Activated CD8-positive, alpha-beta memory T cell treated with anti-CD3 and anti-CD28 coated beads, Interleukin-2, amount 50 U/mL, for 1 hour (primary cell): ENCODE measurements around the gene SPINT4.

Experiments
- DNase-seq: peaks from one replicate; pipeline ENCODE4 v3.0.0-alpha.2; 2020; ENCODE audit errors: extremely low read depth

The SPINT4 gene

GRCh38 chr20:45765307-45765875 lies 43.2 kb downstream of the SPINT4 start:
- DNase-seq: no peak

DNA sequence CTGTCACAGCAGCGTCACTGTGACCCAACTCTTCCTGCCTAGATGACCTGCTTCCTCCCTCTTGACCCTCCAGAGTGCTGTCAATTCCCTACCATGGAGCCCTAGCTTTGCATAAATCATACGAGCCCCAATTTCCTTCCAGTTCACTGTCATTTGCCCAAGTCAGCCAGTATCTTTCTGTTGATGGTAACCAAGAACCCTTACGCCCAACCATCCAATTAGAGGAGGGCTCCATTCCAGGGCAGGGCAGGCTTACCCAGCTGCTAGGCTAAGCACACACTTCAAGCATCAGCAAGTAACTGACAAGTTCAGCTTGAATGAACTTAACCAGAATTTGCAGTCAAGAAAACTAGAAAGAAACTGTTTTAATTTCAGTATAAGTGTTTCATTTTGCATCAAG lies 43.8 kb downstream of the SPINT4 start:
- DNase-seq: no peak

DNA sequence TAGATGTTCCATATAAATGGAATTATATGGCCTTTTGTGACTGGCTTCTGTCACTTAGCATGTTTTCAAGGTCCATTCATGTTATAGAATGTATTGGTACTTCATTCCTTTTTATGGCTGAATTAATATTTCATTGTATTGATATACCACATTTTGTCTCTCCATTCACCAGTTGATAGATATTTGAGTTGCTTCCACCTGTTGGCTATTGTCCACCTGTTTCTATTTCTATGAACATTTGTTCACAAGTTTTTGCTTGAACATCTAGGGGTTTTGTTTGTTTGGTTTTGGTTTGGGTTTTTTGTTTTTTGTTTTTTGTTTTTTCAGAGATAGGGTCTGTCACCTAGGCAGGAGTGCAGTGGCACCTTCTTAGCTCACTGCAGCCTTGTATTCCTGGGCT lies 46.3 kb downstream of the SPINT4 start:
- no peak for DNase-seq

- DNase-seq: peak; percentile 39
These were observed 49.1 kb downstream of the SPINT4 start for GRCh38 chr20:45771182-45771759.

DNA sequence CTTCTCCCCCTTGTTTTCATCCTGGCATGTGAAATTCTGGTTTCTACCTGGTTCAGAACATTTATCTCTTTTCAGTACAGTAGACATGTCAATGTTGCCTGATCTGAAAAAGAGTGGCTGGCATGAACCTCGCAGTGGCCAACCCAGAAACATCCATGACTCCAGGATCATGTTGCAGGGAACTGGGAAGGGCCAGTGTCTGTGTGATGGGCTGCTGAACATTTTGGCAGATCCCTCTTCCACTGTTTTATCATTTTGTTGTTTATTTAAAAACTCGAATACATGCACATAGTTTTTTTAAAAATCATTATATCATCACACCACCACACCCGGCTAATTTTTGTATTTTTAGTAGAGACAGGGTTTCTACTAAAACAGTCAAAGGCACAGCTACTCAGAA lies 50.5 kb downstream of the SPINT4 start:
- no peak for DNase-seq

GRCh38 chr20:45774945-45775344 lies 52.8 kb downstream of the SPINT4 start:
- no peak for DNase-seq

DNA sequence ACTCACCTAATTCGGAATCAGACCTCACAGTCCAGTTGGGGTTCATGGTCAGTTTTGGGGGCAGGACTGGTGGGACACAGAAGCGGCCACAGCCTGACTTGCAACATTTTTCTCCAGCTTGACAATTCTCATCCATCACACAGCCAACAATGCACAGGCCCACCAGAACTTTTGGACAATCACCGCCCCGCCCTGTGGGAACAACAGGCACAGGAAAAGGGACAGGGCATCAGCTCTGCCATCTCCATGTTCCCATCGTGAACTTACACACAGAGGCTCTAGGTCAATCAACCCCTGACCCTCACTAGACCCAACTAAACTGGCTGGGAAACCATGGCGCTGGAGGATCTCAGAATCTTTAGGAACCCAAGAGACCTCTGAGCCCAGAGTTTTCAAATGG lies 53.3 kb downstream of the SPINT4 start:
- DNase-seq: no peak
